Upper lobe of right lung (tissue), 1 donor: Measurements from ENCODE around the gene COLEC12. TPM values are rescaled to one million over a fixed set of nuclear protein-coding genes. Genes with fewer than 3 reads are reported as not detected.
A peak's percentile ranks its signal among the peaks of the same experiment; 100 is the strongest.

Experiments used
- ATAC-seq: fragments of 200-7000 bp; cut with Tn5 transposase; one replicate; pipeline ENCODE4 v1.9.1; 2020; ENCODE audit warnings: mild to moderate bottlenecking, moderate library complexity
- DNase-seq: peaks from one replicate; pipeline ENCODE4 v3.0.0-alpha.2; 2020
- H3K27ac ChIP-seq: fragments of 200-600 bp; one replicate; pipeline ENCODE4 v1.8.0; 2022
- H3K27me3 ChIP-seq: fragments of 200-600 bp; one replicate; pipeline ENCODE4 v1.8.0; 2022; ENCODE audit warnings: mild to moderate bottlenecking
- H3K36me3 ChIP-seq: fragments of 200-600 bp; one replicate; pipeline ENCODE4 v1.8.0; 2022
- H3K4me1 ChIP-seq: fragments of 200-600 bp; one replicate; pipeline ENCODE4 v1.8.0; 2022
- H3K4me3 ChIP-seq: fragments of 200-600 bp; one replicate; pipeline ENCODE4 v1.8.0; 2022; ENCODE audit warnings: mild to moderate bottlenecking
- H3K9me3 ChIP-seq: fragments of 200-600 bp; one replicate; pipeline ENCODE4 v1.8.0; 2022
- CTCF ChIP-seq: fragments of 200-600 bp; IDR thresholded peaks from one replicate; pipeline ENCODE4 v1.8.0; 2022; ENCODE audit warnings: antibody characterized with exemption
- intact Hi-C: fragments of 100-400 bp; cut with DNase I; formaldehyde crosslinking; loops from one replicate; pipeline ENCODE4 v1.11.0; 2022
- total RNA-seq: library from RNA; stranded (reverse); fragmentation: NEBNext Ultra II Directional; extraction: Animal tissue kit (Norgen Biotek cat#: 25700); gene quantifications from one replicate; pipeline ENCODE4 v1.2.1, GENCODE V29; 2021
- donor health status: DM: no; HTN: yes; CAD: no; lungs with severe emphysema.

Gene COLEC12
- total RNA-seq, 1 donor from 2014 or later, result 55.2 TPM

DNA sequence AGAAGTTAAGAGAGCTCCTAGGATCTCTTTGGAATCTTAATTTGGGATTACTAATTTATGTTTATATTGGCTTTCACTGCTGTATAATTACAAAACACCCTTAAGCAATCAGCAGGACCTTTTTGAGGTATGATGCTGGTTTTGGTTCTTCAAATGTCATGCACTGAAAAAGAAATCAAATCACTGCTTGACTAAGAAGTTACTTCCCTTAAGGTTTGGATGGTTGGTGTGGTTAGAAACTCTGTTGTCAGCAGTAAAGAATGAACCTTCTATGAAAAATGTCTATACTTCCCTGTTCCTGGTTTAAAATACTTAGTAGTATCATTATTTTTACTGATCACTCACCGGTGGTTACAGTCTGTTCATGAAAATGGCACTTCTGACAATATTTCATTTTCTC lies 5.5 kb downstream of the COLEC12 start:
- no peaks in the 10 kb centered on the region for H3K9me3 ChIP-seq
- no peak for DNase-seq
- ATAC-seq, result peak; percentile 37
- no peak for TF ChIP-seq CTCF
- no peaks in the 10 kb centered on the region for H3K36me3 ChIP-seq
- peaks cover 4% of the 10 kb centered on the region for H3K27me3 ChIP-seq
- intact Hi-C loops, result no loop called here
- H3K4me1 ChIP-seq, result peaks cover 13% of the 10 kb centered on the region
- no peak overlapping the region for H3K27ac ChIP-seq
- no peak overlapping the region for H3K4me3 ChIP-seq

GRCh38 chr18:493986-494983 lies 6.2 kb downstream of the COLEC12 start:
- intact Hi-C loops, result no loop called here
- Histone ChIP-seq H3K36me3 (no peaks in the 10 kb centered on the region), H3K4me3 (no peak overlapping the region), H3K9me3 (no peaks in the 10 kb centered on the region), H3K27ac (no peak overlapping the region), H3K4me1 (peaks cover 16% of the 10 kb centered on the region), H3K27me3 (peaks cover 4% of the 10 kb centered on the region)
- TF ChIP-seq CTCF, result no peak
- ATAC-seq (no peak), DNase-seq (no peak)

- H3K9me3 ChIP-seq, result no peaks in the 10 kb centered on the region
- no peaks in the 10 kb centered on the region for H3K27me3 ChIP-seq
- DNase-seq (no peak), ATAC-seq (no peak)
- no peaks in the 10 kb centered on the region for H3K36me3 ChIP-seq
- TF ChIP-seq CTCF, result no peak
- no peak overlapping the region for H3K27ac ChIP-seq
- peaks cover 17% of the 10 kb centered on the region for H3K4me1 ChIP-seq
- H3K4me3 ChIP-seq, result no peak overlapping the region
- intact Hi-C loops, result no loop called here
Observed at GRCh38 chr18:492451-492850, 8.1 kb downstream of the COLEC12 start.

DNA sequence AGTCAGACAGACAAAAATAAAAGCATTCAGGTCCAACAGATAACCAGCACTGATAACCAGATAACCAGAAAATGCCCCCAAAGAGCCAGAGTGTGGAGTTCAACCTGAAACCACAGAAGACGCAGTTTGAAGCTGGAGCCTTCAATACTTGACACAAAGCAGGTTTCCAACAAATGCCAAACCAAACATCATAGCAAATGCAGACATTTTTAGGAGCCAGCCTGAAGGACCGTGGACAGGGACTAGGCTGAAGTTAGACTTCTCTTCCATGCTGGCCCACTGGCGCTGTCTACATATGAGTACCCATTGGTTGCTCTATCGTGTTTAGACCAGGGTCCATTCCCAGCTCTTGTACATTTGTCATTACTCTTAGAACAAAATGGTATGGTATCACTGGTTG lies 9.9 kb downstream of the COLEC12 start:
- DNase-seq, result no peak
- H3K27ac ChIP-seq, result no peak overlapping the region
- no peaks in the 10 kb centered on the region for H3K36me3 ChIP-seq
- peaks cover 17% of the 10 kb centered on the region for H3K4me1 ChIP-seq
- ATAC-seq, result no peak
- no peak overlapping the region for H3K4me3 ChIP-seq
- intact Hi-C loops, result no loop called here
- no peaks in the 10 kb centered on the region for H3K9me3 ChIP-seq
- no peaks in the 10 kb centered on the region for H3K27me3 ChIP-seq
- TF ChIP-seq CTCF, result no peak

DNA sequence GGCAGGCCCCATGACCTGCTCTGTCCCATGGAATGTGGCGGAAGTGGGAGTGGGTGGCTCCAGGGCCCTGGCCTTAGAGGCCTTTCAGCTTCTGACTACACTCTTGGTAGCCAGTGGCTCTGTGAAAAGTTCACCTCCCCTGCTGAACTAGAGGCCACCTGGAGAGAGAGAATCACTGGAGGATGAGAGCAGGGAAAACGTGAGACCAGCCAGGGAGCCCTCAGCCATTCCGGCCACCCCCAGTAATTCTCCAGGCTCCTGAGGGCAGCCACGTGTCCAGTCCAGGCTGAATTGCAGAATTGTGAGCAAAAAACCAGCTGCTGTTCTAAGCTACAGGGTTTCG lies 10.5 kb downstream of the COLEC12 start:
- intact Hi-C loops, result no loop called here
- Histone ChIP-seq H3K9me3 (no peaks in the 10 kb centered on the region), H3K4me3 (no peak overlapping the region), H3K27me3 (no peaks in the 10 kb centered on the region), H3K4me1 (peaks cover 17% of the 10 kb centered on the region), H3K36me3 (no peaks in the 10 kb centered on the region), H3K27ac (no peak overlapping the region)
- no peak for DNase-seq
- no peak for TF ChIP-seq CTCF
- ATAC-seq, result peak; percentile 51
